NCI-H1092 treated with DMSO at 0.1 percent for 48 hours (cell line): Measurements from ENCODE around the gene CDCA8.
A peak's percentile ranks its signal among the peaks of the same experiment; 100 is the strongest.

Source experiments
- DNase-seq: peaks from one replicate; lab custom pipeline; 2025; lab: John Stamatoyannopoulos, UW

CDCA8 gene

GRCh38 chr1:37692078-37692833, at the start of gene CDCA8:
Gene CDCA8, plus strand, starts transcription at chr1:37692516. Its CDS starts 175 bp downstream, at chr1:37692691.
- peak; percentile 99 for DNase-seq

- no peak for DNase-seq
Observed at GRCh38 chr1:37647281-37647680, 45.0 kb upstream of the CDCA8 start.

- no peak for DNase-seq
Observed at GRCh38 chr1:37650173-37650572, 42.1 kb upstream of the CDCA8 start.

GRCh38 chr1:37650721-37651120, 41.6 kb upstream of the CDCA8 start:
- DNase-seq, result no peak

GRCh38 chr1:37651803-37652202, 40.5 kb upstream of the CDCA8 start:
- DNase-seq, result no peak

- DNase-seq, result no peak
Observed at GRCh38 chr1:37652976-37653375, 39.3 kb upstream of the CDCA8 start.

GRCh38 chr1:37653906-37654305, 38.4 kb upstream of the CDCA8 start:
- DNase-seq, result no peak

- DNase-seq, result no peak
Observed at GRCh38 chr1:37655274-37655673, 37.0 kb upstream of the CDCA8 start.

GRCh38 chr1:37656026-37656425, 36.3 kb upstream of the CDCA8 start:
- no peak for DNase-seq

- DNase-seq, result no peak
Observed at GRCh38 chr1:37656881-37657280, 35.4 kb upstream of the CDCA8 start.

- no peak for DNase-seq
Observed at GRCh38 chr1:37657620-37658412, 34.5 kb upstream of the CDCA8 start.

GRCh38 chr1:37658486-37658885, 33.8 kb upstream of the CDCA8 start:
- no peak for DNase-seq

- DNase-seq, result no peak
Observed at GRCh38 chr1:37660664-37661063, 31.7 kb upstream of the CDCA8 start.

GRCh38 chr1:37661401-37661800, 30.9 kb upstream of the CDCA8 start:
- DNase-seq, result no peak

GRCh38 chr1:37662031-37662755, 30.1 kb upstream of the CDCA8 start:
- DNase-seq, result no peak

GRCh38 chr1:37663426-37664000, 28.8 kb upstream of the CDCA8 start:
- DNase-seq, result no peak

- no peak for DNase-seq
Observed at GRCh38 chr1:37666241-37666867, 26.0 kb upstream of the CDCA8 start.

- DNase-seq, result no peak
Observed at GRCh38 chr1:37667023-37667671, 25.2 kb upstream of the CDCA8 start.

- no peak for DNase-seq
Observed at GRCh38 chr1:37670133-37670532, 22.2 kb upstream of the CDCA8 start.

GRCh38 chr1:37671261-37671660, 21.1 kb upstream of the CDCA8 start:
- no peak for DNase-seq

- no peak for DNase-seq
Observed at GRCh38 chr1:37672136-37672870, 20.0 kb upstream of the CDCA8 start.
